HG03571 (cell line): ENCODE data around the gene COPS9.

Experiments
- ATAC-seq: cut with Tn5 transposase; IDR thresholded peaks from one replicate; pipeline ENCODE4 v1.9.1; 2021; ENCODE audit not compliant: unreplicated experiment

The COPS9 gene

GRCh38 chr2:240151477-240152031, 15.4 kb upstream of the COPS9 start:
- ATAC-seq: no peak

GRCh38 chr2:240149943-240150784, 14.1 kb upstream of the COPS9 start:
- ATAC-seq: no peak

DNA sequence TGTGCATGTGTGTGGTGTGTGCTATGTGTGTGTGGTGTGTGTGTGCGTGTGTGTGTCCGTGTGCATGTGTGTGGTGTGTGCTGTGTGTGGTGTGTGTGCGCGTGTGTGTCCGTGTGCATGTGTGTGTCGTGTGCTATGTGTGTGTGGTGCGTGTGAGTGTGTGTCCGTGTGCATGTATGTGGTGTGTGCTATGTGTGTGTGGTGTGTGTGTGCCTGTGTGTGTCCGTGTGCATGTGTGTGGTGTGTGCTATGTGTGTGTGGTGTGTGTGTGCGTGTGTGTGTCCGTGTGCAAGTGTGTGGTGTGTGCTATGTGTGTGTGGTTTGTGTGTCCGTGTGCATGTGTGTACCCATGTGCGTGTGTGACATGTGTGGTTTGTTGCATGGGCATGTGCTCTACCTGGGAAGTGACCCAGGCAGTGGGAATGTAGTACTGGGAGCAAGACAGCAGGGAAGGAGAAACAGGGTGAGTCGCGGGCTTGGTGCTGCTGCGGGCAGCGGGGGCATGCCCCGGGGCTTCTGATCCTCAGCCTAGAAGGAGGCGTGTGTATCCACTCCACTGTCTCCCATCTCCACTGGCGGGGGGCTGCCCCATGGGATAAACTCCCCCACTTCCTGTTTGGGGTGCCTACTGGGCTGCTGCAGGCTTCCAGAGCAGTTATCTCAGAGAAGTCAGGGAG, 11.9 kb upstream of the COPS9 start:
- no peak for ATAC-seq

- no peak for ATAC-seq
Observed at GRCh38 chr2:240147382-240147781, 11.3 kb upstream of the COPS9 start.

DNA sequence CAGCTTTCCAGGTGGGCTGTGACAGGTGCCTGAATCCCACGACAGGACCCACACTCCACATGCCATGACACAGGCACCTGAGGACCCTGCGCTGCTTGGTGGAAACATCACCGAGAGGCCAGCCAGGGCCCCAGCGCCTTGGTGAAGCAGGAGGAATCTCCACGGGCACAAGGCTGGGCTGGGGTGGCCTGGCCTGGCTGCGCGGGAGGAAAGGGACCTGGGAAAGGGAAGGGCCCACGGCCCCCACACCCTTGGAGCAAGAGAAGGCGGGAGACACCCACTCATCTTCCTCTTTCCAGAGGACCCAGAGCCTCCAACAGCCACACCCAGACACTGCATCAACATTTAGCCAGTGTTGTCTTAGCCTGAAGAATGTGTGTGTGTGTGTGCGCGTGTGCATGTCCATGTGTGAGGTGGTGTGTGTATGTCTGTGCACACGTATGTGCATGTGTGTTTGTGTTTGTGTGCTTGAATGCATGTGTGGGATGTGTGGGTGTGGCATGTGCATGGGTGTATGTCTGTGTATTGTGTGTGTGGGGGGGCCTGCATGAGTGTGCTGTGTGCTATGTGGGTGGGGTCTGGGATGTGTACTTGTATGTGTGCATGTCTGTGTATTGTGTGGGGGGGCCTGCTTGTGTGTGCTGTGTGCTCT, 10.6 kb upstream of the COPS9 start:
- ATAC-seq: no peak

DNA sequence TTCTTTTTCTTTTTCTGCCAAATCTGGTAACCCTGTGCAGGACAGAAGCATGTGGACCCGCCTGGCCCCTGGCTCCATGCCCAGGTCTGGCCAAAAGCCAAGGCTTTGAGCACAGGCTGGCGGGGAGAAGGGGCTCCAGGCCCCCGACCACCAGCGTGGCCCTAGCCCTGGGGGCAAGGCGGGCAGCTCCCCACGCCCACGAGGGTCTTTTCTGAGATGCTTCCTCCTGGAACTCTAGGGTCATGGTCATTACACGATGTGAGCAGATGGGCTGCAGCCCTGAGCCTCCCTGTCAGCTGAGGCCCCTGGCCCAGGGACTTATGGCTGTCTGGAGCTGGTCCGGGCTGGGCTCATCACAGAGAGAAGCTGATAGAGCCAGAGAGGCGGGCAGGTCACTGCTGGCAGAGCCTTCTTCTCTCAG, 10.0 kb upstream of the COPS9 start:
- no peak for ATAC-seq

GRCh38 chr2:240145461-240145860, 9.4 kb upstream of the COPS9 start:
- no peak for ATAC-seq

- no peak for ATAC-seq
Observed at GRCh38 chr2:240144649-240145261, 8.7 kb upstream of the COPS9 start.

DNA sequence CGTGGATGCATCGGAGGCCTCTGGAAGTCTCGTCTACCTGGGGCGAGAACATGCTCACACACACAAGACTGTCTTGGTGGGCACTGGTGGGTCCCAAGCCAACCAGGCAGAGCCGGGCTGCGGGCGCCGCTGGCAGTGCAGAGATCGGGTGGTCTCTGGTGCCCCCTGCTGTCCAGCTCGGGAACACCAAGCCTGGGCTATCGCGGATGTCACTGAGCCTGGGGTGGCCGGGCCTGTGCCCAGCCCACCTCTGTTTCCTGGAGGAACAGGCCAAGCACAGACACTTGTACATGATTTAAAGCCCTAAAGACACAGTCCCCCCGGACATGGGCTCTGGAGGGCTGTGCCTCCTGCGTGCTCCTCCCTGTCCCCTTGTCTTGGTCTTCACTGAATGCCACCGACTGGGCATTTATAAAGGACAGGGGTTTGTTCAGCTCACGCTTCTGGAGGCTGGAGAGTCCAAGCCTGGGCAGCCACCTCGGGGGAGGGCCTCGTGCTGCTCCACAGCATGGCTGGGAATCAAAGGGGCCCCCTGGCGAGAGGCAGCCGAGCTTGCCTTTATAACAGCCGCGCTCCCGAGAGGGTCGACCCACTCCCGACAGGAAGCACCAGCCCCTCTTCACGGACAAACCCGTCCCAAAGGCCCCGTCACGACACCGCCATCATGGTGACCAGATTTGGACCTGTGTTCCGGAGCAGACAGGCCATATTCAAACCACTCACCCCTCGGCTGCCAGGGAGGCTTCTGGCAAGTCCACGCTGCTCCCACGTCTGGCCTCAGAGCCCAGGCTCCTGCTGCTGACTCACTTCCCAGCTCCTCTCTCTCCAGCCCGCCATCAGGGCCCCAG, 7.9 kb upstream of the COPS9 start:
- peak; percentile 77 for ATAC-seq

DNA sequence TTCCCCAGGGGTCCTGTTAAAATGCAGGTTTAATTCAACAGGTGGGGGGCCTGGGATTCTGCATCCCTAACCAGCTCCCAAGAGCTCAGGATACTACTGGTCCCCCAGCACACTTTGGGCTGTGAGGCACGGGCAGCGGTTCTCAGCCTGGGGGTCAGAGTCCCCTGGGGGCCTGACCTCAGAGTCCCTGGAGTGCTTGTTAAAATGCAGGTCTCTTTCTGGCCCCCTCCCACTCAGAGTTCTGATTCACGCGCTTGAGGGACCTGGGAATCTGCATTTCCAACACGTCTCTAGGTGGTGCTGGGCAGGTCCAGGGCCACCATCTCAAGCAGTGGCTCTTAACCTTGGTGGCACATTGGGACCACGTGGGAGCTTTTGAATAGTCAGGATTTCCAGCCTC, 7.2 kb upstream of the COPS9 start:
- no peak for ATAC-seq

DNA sequence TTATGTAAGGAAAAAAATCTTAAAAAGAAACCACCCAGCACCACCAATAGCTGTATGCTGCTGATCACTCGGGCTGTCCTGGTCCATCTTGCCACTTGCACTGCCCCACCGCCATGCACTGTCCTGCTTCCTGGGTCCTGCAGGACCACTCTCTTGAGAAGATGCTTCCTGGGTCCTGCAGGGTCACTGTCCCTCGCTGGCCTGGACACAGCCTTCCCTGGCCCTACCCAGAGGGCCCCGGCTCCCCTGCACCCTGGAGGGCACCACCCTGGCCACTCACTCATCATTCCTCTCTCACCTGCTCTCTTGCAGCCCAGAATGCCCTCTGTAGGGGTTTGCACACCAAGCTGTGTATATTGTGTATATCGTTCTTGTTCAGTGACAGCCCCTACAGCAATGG, 6.8 kb upstream of the COPS9 start:
- no peak for ATAC-seq

GRCh38 chr2:240142256-240142775, 6.2 kb upstream of the COPS9 start:
- ATAC-seq: no peak

- ATAC-seq: no peak
Observed at GRCh38 chr2:240141736-240142135, 5.6 kb upstream of the COPS9 start.

GRCh38 chr2:240140920-240141319, 4.8 kb upstream of the COPS9 start:
- no peak for ATAC-seq

DNA sequence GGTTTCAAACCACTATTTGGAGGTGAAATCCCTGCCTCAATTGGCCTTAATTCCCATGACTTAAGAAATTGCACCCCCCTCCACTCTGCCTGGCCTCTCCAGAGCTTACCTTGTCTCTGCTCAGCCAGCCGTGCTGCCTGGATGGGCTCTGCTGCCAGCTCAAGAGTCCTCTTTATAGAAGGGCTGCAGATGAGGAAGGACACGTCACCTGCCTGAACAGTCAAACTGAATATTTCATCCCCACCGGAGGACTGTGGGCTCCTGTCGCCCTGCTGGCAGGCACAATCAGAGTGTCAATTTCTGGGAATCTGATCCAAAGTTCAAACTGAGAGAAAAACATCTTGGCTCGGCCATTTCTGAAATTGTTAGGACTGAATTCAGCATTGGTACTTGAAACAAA, 4.4 kb upstream of the COPS9 start, which contains the start of gene OTOS:
OTOS (minus strand) TSS at position 148 of the 400 bp plus-strand sequence. CDS start 332 bp downstream, outside the sequence.
- no peak for ATAC-seq

DNA sequence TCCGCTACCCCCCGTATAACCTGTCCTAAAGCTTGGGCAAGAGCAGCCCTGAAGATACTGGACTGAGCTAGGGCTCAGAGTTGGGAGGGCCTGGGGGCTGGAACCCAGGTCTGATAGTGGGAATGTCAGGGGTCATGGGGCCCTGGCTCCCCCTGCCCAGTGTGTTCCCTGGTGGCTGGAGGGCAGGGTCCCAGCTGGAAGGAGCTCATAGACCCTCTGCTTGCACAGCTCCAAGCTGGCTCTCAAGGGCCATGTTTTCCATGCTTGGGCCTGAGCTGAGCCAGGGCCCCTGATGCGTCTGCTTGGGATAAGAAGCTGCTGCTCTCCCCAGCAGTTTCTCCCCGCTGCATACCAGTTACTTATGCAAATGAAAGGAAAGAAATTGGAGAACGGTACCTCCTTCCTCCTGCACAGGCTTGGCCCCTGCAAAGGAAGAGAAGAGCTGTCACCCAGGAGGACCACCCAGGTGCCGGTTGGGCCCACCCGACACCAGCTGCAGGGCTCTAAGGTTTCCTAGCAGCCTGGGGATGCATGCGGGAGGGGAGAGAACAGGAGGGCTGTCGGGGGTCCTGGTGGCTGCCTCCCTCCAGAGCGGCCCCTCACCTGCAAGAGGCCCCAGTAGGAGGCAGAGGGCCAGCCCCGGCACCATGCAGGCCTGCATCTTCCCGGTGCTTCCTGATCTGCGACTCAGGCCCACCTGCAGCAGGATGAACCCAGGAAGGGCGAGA, 3.7 kb upstream of the COPS9 start:
- no peak for ATAC-seq

DNA sequence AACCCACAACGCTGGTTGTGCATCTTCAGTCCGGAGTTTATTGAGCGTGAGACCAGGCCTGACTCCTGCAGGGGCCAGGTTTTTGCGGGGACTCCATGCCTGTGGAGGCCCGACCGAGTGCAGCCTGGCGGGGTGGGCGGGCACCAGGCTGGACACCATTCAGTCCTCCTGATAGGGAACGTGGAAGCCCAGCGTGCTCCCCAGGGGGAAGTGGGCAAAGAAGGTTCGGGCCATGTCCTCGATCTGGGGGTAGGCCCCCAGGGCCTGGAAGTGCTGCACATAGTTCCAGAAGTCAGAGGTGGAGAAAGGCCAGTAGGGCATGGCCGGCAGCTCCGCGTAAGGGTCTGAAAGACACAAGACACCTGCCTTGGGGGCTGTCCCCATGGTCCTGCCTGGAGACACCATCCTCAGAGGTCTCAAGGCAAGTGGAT, 2.9 kb upstream of the COPS9 start:
- ATAC-seq: no peak

DNA sequence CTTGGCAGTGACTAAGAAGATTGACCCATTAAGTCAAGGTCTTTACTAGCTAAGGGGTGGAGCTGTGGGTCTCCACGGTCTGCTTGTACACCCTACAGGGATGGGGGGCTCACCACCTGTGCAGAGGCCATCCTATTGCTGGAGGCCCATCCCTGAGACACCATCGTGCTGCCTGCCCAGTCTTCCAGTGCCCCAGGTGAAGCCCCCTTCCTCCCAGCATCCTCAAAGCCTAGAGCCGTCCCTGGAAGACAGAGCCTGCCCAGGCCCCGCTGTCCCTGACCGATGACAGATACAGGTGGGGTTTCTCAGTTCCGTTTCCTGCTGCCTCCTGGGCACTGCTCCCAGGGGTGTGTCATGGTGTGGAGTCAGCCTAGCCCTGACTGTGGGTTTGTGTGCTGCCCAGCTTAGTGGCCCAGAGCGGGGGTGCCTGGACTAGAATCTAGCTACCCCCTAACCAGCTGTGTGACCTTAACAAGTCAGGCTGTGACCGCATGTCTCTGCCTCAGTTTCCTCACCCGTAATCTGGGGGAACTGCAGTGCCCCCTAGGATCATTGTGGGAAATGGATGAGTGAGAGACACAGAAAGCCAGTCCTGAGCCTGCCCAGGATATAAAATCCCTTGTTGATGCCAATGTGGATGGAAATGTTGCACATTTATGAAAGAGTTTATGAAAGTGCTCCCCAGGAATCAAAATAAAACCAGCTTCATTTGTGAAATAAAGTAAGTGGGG, 2.3 kb upstream of the COPS9 start:
- ATAC-seq: no peak
